GM18508 (cell line): ENCODE results near the gene ALDH1L1.

ENCODE experiments used
- ATAC-seq: cut with Tn5 transposase; IDR thresholded peaks from one replicate; pipeline ENCODE4 v1.9.1; 2021; ENCODE audit warnings: moderate number of reproducible peaks; ENCODE audit not compliant: insufficient read depth, unreplicated experiment

ALDH1L1 gene

GRCh38 chr3:126124148-126124868 lies 56.1 kb downstream of the ALDH1L1 start:
- no peak for ATAC-seq

GRCh38 chr3:126121632-126122031 lies 58.8 kb downstream of the ALDH1L1 start:
- ATAC-seq: no peak

GRCh38 chr3:126121074-126121473 lies 59.3 kb downstream of the ALDH1L1 start:
- no peak for ATAC-seq

- ATAC-seq: no peak
Observed at GRCh38 chr3:126119976-126120375, 60.4 kb downstream of the ALDH1L1 start.

- ATAC-seq: no peak
Observed at GRCh38 chr3:126119008-126119675, 61.2 kb downstream of the ALDH1L1 start.

- ATAC-seq: no peak
Observed at GRCh38 chr3:126118591-126118990, 61.8 kb downstream of the ALDH1L1 start.

GRCh38 chr3:126117786-126118185 lies 62.6 kb downstream of the ALDH1L1 start:
- no peak for ATAC-seq

- ATAC-seq: no peak
Observed at GRCh38 chr3:126117212-126117611, 63.2 kb downstream of the ALDH1L1 start.

- ATAC-seq: no peak
Observed at GRCh38 chr3:126116526-126116925, 63.9 kb downstream of the ALDH1L1 start.

- no peak for ATAC-seq
Observed at GRCh38 chr3:126114443-126115386, 65.7 kb downstream of the ALDH1L1 start.

GRCh38 chr3:126113733-126114442 lies 66.5 kb downstream of the ALDH1L1 start:
- ATAC-seq: no peak

GRCh38 chr3:126113238-126113555 lies 67.2 kb downstream of the ALDH1L1 start:
- ATAC-seq: no peak

GRCh38 chr3:126112531-126113237 lies 67.7 kb downstream of the ALDH1L1 start:
- ATAC-seq: no peak

GRCh38 chr3:126111566-126112475 lies 68.6 kb downstream of the ALDH1L1 start:
- no peak for ATAC-seq

GRCh38 chr3:126111126-126111551 lies 69.2 kb downstream of the ALDH1L1 start:
- no peak for ATAC-seq

- ATAC-seq: no peak
Observed at GRCh38 chr3:126110431-126111125, 69.8 kb downstream of the ALDH1L1 start.

GRCh38 chr3:126109880-126110235 lies 70.5 kb downstream of the ALDH1L1 start:
- no peak for ATAC-seq

GRCh38 chr3:126109146-126109879 lies 71.1 kb downstream of the ALDH1L1 start:
- ATAC-seq: no peak
